ENCODE measurements around the gene UQCR10.
"Not testable (repeated sequence)": the region's sequence is repeated elsewhere in the genome, so short reads cannot be mapped to it uniquely, and the experiment has no call there.

Gene UQCR10

DNA sequence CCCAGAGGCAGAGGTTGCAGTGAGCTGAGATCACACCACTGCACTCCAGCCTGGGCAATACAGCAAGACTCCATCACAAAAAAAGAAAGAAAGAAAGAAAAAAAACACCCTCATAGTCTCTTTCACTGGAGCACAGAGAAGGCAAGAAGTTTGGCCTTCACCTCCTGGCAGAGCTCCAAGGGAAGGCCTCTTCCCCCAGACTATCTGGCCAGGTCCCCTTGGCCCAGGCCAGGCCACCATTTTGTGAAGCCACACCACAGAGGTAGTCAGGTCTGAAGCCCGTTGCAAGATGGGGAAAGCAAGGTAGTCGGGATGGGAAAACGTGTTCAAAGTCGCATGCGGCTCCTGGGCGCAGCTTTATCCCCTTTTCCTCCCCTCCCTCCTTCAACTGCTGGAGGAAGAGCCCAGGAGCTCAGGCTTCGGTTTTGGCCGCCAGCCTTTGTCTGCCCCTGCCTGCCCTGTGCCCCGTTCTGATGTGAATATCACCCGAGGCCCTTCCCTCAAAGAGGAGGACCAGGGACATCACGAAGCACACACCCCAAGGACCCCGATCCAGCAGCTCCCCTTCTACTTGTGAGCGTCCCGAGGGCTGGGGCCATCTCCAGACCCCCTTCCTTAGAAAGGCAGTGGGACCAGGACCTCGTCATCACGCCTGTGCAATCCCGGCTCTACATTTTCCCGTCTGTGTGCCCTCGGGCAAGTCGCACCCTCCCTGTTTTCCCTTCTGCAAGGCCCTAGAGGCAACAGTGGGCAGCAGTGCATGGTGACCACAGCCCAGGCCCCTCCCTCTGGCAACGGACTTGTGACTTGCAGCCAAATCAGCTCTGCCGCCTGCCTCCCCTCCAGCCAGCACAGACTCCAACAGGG, 29.7 kb upstream of the UQCR10 start:
- DNase-seq = peak; percentile 64

GRCh38 chr22:29738118-29738815, 28.9 kb upstream of the UQCR10 start:
- no peak for DNase-seq

DNA sequence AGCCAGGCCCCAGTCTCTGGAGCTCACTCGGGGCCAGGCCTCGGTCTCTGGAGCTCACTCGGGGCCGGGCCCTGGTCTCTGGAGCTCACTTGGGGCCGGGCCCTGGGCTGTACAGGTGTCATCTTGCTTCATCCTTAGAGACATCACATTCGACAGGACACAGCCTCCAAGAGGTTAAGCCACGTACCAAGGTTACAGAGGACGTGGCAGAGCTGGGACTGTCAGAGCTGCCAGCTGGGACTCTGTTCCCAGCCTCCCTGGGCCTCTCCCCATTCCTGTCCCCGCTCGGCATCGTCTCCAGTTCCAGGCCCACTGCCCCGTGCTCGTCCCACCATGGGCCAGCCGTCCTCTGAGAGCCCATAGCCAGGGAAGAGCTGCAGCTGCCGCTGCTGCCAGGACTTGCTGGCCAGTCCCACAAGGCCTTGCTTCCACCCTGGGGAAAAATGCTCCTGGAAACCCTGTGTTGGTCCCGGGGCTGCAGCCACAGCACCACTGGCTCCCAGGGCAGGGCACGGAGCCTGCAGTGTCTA, 27.8 kb upstream of the UQCR10 start:
- no peak for DNase-seq

DNA sequence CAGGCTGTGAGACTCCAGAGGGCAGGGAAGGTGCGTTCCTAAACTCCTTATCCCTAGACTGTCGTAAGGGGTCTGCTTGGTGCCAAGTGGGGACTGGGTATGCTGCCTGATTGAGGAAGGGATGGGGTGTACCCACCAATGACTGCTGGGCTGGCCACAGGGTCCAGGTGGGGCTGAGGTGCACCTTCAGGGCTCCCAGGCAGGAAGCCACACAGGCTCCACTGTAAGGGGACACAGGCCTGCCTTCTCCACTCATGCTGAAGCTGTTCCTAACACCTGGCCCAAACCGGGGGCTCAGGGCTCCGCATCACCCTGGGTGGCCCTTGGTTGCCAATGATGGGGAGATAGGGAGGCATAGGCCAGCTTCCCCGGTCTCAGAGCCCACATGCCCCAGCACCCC, 27.0 kb upstream of the UQCR10 start:
- no peak for DNase-seq

- no peak for DNase-seq
Observed at GRCh38 chr22:29741926-29742325, 25.2 kb upstream of the UQCR10 start.

DNA sequence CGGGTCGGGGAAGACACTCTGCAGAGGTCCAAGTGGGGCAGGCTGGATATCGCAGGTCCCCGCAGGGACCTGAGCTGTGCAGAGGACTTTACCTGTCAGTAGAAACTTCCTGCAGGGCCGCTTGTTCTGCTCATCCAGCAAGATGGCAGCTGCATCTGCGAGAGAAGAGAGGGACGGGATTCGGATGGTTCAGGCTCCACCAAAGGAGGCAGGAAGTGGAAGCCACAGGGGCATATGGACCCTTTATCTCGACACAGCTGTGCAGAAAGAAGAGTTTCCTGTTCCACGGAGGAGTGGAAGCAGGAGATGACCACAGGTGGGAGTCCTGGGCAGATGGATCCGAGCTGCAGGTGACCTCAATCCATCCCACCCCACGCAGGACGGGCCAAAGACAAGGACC, 24.8 kb upstream of the UQCR10 start:
- DNase-seq = no peak

- DNase-seq = peak; percentile 99
Observed at GRCh38 chr22:29744902-29745301, 22.3 kb upstream of the UQCR10 start.

- no peak for DNase-seq
Observed at GRCh38 chr22:29747832-29748231, 19.3 kb upstream of the UQCR10 start.

DNA sequence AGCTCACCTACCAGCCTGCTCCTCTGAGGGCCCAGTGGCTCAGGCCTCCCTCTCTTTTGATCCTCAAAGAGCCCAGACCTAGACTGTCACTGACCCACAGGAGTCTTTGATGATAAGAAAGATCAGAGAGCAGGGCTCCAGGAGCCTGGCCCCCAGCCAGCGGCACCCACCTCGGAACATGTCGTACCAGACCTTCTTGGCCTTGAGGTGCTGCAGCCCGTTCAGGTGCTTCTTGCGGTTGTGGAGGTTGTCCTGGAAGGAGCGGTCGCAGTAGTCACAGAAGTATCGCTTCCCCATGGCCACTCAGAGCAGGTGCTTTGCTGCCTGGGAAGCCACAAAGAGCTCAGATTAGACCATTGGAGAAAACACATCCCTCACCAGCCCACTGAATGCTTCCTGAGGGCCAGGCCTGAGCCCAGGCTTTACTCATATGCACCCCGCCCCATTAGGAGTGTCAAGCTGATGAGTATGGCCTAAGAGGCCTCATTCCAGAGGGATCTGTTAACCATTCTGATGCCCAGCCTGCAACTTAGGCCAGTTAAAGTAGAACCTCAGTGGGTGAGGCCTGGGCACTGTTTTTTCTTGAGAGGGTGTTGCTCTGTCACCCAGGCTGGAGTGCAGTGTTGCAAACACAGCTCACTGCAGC, 18.8 kb upstream of the UQCR10 start:
- no peak for DNase-seq

- no peak for DNase-seq
Observed at GRCh38 chr22:29750029-29750428, 17.1 kb upstream of the UQCR10 start.

DNA sequence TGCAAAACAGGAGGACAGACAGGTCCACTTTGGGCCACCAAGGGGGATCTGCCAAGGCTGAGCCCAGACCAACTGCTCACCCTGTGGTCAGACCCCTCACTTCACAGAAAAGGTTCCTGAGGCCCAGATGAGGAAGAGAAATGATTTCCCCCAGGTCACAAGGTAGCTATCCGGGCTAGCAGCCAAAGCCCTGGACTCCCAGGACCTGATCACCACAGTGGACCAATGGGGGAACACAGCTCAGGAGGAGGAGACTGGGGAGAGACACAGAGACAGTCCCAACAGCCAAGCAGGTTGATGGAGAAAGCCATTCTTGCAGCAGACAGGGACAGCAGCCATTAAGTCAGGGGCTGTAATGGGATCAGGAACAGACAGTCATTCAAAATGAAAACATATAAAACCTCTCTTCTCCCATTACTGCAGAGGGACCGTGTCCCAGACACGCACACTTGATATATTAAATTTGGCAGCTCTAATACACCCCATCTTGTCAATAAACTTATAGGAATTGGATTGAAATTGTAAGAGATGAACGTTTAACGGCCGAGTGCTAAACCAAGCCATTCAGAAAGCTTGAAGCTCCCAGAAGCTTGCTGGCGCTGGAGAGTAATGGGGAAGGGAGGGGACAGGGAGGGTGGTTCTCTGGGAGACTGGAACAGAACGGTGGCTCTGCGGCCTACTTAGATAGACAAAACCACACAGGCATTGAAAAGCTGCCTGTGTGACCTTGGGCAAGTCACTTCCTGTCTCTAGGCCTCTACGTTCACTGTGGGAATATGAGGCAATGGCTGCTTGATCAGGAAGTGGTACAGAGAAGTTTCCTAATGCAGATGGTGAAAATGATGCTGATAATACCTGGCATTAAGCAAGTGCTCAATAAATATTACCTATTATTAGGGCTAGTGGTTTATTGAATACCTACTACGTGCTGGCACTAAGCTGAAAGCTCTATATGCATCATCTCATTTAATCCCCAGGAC, 16.3 kb upstream of the UQCR10 start:
- peak; percentile 27 for DNase-seq

GRCh38 chr22:29751669-29752068, 15.5 kb upstream of the UQCR10 start:
- DNase-seq = no peak

DNA sequence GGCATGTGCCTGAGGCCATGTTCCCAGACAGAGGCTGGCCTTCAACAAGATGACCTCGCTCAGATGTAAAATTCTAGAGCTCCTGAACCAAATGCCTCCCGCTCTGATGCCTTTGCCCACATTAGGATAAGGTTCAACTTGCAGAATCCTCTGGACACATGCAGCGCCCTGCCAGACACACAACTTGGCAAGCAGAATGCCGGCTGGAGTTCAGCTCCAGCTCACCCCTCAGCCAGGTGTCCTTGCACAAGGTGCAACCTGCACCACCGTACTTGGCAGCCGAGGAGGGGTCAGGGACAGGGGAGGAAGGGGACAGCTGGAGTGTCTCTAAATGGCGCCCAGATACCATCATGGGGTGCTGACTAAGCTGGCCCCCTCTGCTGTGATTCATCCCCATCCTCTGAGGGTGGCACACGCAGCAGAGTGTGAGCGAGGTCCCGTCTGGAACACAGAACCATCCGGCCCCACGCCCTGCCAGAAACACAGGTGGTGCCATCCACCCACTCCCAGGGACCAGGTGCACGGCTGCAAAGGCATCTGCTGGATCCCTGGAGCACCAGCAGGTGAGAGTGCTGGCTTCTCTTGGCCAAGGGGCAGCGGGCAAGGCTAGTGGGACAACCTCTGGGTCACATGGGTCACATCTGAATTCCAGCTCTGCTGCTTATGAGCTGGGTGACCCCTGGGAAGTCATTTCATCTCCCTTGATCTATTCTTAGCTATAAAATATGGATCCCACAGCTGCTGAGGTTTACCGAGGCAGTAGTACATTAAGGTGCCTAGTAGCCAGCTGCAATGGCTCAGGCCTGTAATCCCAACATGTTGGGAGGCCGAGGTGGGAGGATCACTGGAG, 13.1 kb upstream of the UQCR10 start:
- DNase-seq = no peak

DNA sequence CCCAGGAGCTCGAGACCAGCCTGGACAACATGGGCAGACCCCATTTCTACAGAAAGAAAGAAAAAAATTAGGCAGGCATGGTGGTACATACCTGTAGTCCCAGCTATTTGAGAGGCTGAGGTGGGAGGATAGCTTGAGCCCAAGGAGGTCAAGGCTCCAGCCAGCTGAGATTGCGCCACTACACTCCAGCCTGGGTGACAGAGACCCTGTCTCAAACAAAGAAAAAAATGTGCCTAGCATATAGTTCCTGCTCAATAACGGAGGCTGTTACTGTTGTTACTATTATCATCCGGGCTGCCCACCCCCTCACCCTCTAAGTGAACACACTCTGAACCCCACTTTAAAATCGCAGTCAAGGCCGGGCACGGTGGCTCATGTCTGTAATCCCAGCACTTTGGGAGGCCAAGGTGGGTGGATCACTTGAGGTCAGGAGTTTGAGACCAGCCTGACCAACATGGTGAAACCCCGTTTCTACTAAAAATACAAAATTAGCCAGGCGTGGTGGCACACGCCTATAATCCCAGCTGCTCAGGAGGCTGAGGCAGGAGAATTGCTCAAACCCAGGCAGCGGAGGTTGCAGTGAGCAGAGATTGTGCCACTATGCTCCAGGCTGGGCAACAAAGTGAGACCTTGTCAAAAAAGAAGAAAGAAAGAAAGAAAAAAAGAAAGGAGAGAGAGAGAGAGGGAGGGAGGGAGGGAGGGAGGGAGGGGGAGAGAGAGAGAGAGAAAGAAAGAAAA, 12.3 kb upstream of the UQCR10 start:
- not testable (repeated sequence) for DNase-seq

DNA sequence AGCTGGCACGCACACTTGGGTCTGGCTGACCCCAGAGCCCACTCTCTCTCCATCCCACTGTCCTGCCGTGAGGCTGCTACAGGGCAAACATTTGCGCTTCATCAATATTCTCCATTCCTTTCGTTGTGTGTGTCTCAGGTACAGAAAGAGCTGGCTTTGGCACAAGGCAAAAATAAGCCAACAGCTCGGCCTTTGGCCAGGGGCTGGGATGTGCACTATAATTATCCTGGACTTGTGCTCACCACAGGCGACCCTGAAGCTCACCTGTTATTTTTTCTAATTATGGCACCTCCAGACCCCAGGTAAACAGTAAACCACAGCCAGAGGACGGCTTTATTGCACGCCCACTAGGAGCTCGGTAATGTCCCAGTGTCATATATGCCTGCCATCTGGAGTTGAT, 11.3 kb upstream of the UQCR10 start:
- DNase-seq = no peak

- no peak for DNase-seq
Observed at GRCh38 chr22:29756341-29756740, 10.8 kb upstream of the UQCR10 start.

DNA sequence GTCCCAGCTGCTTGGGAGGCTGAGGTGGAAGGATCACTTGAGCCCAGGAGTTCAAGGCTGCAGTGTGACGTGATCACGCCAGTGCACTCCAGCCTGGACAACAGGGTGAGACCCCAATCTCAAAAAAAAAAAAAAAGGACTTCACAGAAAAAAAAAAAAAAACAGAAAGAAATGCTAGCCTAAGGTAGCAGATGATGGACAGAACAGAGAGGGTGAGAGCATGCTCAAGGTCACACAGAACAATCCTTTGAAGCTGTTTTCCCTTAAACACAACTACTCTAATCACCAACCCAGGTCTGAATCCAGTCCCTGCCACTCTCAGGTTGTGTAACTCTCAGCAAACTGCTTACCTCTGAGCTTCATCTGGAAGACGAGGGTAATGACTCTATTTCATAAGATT, 10.1 kb upstream of the UQCR10 start:
- no peak for DNase-seq

GRCh38 chr22:29758068-29758622, 9.0 kb upstream of the UQCR10 start:
- DNase-seq = no peak

DNA sequence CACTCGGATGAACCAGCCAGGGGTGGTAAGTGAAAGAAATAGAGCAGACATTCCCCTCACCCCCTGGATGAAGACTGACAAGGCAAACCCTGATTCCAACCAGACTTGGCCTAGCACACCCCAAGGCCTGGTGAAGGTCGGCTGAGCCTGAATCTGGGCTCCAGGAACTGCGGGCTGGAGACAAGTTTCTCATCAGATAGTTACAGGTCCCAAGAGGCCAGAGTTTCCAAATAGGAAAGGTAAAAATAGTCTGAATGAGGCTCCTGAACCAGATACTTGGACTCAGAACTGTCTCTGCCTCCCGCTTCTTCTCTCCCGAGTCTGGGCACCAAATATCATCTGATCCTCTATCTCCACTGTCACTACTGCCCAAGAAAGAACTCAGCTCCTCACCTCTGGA, 8.2 kb upstream of the UQCR10 start:
- no peak for DNase-seq

- no peak for DNase-seq
Observed at GRCh38 chr22:29762263-29762662, 4.9 kb upstream of the UQCR10 start.
